Measurements from ENCODE around the gene VSIG2.

GRCh38 chr11:124796312-124796711, 44.3 kb upstream of the VSIG2 start:
- TF ChIP-seq POLR2A (IDR thresholded peaks at IDR 0.05) (no peak), CTCF (IDR thresholded peaks at IDR 0.05) (no peak)
